GM08714 (cell line): ENCODE results near the gene FHL3.
"Not testable (repeated sequence)": the region's sequence is repeated elsewhere in the genome, so short reads cannot be mapped to it uniquely, and the experiment has no call there.

Experiments
- H3K4me3 ChIP-seq: fragments of 200-500 bp; sonication (Bioruptor generic); 2 replicates; pipeline ENCODE4 v1.5.1; 2014; ENCODE audit warnings: mild to moderate bottlenecking, low read length, inconsistent platforms
- ZNF274 ChIP-seq: IDR thresholded peaks from 2 replicates; pipeline ENCODE4 v1.6.1; 2012; ENCODE audit warnings: mild to moderate bottlenecking, low read depth, low read length

The FHL3 gene

DNA sequence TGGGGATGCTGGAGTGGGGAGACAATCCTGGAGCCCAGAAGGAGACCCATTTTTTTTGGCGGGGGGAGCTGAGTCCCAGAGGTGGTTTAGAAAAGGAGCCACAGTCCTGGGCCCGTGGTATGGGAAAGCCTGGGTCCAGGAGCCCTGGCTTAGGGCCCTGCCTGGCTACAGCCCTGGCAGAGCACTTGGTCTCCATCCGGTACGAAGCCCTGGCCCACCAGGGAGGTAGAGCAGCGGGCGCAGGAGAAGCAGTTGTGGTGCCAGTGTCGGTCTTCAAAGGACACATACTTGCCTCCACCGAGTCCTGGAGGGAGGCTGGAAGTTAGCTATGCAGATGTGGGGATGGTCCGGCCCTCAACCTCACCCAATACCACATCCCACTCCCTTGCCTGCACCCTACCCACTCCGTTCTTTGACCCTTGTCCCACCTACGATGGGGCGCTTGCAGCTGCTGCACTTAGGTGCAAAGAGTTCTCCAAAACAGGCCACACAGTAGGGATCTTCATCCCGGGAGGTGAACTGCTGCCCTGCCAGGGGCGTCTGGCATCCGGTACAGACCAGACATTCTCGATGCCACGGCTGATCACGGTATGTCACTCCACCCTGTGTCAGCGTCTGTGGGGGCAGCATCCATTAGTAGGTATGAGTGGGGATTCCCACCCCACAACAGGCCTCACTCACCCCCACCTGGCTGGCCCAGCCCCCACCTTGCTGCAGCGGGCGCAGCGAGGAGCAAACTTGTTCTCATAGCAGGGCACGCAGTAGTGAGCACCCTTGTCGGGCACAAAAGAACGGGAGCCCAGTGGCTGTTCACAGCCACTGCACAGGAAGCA, 7.8 kb downstream of the FHL3 start:
- no peak overlapping the region for H3K4me3 ChIP-seq
- TF ChIP-seq ZNF274, result no peak

DNA sequence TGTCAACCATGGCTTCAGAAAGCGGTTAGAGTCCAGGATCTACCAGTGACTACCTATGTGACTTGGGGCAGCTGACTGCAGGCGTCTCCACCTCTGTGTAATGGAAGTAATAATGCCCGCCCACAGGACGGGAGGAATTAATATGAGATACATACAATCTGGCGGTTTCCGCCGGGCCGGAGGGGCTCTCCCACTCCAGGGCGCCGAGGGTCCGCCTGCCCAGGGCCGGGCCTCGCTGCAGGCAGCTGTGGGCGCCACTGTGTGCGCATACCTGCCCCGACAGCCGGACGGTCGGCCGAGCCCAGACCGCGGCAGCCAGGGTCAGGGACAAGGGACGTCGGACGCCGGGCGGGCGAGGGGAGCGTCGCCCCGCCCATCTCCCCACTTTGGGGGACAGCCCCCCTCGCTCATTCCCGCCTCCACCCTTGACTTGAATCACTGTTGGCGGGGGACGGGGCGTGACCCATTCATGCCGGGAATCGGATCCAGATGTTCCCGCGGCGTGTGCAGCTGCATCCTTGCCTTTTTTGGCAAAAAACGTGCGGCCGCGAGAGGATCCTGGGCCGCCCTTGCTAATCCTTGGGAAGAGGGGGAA, 9.5 kb downstream of the FHL3 start:
- no peak for TF ChIP-seq ZNF274
- no peak overlapping the region for H3K4me3 ChIP-seq

DNA sequence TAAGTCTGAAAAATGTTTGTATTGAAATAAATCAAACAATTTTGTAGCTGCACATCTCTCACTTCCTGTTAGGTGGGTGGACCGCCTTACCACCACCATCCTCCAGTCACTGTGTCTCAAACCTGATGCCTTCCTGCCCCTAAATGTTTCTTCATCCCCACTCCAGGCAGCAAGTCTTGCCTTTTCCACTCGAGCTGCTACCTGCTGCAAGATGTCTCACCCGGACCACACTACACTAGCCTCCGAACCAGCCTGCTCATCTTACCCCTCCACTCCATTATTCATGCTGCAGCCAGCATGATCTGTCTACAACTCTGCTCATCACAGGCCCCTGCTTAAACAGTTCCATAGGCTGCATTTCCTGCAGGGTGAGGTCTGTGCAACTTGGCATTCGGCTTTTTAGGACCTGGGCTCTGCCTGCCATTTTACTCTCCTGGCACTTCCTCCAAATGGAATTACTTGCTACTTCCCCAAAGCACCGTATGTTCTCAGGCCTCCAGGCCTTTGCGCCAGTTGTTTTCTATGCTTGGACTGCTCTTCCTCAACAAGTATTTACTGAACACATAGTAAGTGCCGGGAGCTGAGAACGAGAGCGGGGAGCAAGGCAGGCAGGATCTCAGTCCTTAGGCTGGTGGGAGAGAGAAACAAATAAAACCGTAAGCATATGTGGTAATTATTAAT, 10.3 kb downstream of the FHL3 start:
- H3K4me3 ChIP-seq, result no peak overlapping the region
- TF ChIP-seq ZNF274, result no peak

DNA sequence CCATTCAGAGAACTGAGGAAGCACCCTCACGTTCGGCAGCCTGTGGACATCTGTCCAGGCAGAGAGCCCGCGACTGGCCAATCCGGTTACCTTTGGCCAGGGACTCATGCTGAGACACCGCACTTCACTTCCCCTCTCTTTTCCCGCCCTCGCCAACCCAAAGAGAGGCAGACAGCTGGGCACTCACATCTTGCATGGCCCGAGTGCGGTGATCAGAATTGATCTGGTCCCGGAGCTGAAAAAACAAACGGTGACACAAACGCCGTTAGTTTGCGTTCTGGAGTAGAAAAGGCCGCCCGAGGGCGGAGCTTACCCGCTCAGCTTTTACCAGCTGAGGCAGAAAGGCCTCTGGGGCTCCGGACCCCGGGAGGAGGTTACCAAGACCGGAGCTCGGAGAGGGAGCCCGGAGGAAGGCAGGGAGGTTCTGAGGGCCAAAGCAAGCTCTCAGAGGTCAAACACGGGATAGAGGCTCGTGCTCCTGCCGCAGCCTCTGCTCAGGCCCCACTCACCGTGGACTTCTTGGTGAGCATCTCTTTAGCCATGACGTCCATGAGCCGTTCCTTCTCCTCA, 15.9 kb downstream of the FHL3 start:
- H3K4me3 ChIP-seq, result peak overlapping the region; percentile 77
- TF ChIP-seq ZNF274, result no peak

DNA sequence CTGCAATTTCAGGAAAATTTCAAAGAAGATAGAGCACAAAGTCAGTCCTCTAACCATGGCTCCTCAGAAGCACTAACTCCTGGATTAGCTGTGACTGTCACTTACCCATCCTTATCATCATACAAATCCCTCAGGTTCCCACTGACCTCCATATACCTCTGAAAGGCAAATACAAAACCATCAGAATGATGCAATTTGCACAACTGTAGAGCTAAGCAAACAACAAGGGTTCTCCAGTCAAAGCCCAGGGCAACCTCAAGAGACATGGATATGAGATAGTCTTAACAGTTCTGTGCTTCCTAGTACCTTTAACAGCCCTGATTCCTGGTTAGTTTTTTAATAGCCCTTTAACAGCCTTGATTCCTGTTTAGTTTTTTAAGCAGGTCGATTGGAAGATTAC, 17.6 kb downstream of the FHL3 start:
- TF ChIP-seq ZNF274, result no peak
- no peak overlapping the region for H3K4me3 ChIP-seq

DNA sequence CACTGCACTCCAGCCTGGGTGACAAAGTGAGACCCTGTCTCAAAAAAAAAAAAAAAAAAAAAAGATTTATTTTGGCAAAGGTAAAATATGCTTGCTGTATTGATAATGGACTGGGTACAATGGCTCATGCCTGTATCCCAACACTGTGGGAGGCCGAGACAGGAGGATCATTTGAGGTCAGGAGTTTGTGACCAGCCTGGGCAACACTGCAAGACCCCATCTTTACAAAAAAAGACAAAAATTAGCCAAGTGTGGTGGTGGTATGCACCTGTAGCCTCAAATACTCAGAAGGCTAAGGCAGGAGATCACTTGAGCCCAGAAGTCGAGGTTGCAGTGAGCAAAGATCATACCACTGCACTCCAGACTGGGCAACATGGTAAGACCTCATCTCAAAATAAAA, 21.8 kb downstream of the FHL3 start:
- H3K4me3 ChIP-seq, result no peak overlapping the region
- TF ChIP-seq ZNF274, result no peak

DNA sequence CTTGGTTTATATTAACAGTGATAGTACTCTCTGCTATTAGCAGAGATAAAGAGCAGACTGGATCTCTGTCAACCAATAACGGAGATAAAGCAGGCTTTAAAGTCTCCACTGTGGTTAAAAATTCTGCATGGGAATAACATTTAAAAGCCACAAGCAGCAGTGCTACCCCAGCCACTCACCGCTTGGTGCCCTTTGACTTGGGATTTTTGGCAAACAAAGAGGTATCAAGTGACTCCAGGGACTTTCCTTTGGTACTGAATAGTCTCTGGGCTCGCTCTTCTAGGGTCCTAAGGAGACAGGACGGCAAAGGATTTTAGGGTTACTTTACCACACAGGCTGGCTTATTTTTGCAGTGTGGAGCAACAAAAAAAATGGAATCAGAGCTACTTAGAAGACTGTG, 26.8 kb downstream of the FHL3 start:
- no peak overlapping the region for H3K4me3 ChIP-seq
- TF ChIP-seq ZNF274, result no peak

DNA sequence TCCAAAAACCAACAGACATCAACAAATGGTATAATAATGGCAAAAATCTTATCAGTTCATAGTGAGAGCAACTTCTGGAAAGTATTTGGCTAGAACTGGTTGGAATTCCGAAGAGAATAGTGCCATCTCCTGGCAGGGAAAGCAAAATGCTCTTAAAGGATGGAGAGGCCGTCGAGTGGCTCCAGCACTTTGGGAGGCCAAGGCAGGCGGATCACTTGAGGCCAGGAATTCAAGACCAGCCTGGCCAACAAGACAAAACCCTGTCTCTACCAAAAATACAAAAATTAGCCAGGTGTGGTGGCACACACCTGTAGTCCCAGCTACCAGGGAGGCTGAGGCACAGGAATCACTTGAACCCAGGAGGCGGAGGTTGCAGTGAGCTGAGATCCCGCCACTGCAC, 30.2 kb downstream of the FHL3 start:
- H3K4me3 ChIP-seq, result not testable (repeated sequence)

DNA sequence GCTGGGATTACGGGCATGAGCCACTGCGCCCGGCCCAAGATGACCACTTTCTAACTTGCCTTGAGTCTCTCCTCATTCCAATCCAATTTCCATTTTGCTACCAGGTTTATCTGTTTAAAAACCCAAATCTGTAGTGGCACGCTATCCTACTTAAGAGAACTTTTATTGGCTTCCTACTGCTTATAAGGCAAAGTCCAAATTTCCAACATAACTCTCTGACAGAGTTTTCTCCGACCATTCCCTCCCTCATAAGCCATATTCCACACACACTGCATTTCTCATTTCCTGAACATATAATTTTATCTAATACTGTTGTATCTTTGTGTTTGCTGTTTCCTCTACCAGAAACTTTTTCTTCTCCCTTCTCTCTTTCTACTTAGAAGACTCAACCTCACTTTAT, 30.7 kb downstream of the FHL3 start:
- H3K4me3 ChIP-seq, result no peak overlapping the region
- TF ChIP-seq ZNF274, result no peak

DNA sequence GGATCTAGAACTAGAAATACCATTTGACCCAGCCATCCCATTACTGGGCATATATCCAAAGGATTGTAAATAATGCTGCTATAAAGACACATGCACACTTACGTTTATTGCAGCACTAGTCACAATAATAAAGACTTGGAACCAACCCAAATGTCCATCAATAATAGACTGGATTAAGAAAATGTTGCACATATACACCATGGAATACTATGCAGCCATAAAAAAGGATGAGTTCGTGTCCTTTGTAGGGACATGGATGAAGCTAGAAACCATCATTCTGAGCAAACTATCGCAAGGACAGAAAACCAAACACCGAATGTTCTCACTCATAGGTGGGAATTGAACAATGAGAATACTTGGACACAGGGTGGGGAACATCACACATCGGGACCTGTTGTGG, 31.6 kb downstream of the FHL3 start:
- not testable (repeated sequence) for H3K4me3 ChIP-seq

DNA sequence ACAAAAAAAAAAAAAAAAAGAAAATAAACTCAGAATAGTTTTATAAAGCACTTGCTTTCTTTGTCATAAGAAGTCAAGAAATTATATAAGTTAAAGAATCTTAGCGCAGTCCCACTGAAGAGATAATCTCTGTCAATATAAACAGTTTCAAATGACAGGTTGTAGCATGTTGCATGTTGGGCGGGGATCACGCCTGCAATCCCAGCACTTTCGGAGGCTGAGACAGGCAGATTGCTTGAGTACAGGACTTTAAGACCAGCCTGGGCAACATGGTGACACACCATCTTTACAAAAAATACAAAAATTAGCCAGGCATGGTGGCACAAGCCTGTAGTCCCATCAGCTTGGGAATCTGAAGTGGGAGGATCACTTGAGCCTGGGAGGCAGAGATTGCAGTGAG, 40.0 kb downstream of the FHL3 start:
- no peak overlapping the region for H3K4me3 ChIP-seq
- TF ChIP-seq ZNF274, result no peak

DNA sequence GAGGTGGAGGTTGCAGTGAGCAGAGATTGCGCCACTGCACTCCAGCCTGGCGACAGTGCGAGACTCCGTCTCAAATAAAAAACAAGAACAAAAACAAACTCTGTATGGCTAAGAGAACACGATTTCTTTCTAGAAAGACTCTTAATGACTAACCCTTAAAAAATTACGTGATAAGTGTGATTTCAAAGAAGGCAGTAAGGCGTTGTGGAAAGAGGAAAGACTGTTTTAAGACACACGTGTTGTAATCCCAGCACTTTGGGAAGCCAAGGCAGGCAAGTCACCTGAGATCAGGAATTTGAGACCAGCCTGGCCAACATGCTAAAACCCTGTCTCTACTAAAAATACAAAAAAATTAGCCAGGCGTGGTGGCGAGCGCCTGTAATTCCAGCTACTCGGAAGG, 41.2 kb downstream of the FHL3 start:
- H3K4me3 ChIP-seq, result not testable (repeated sequence)

DNA sequence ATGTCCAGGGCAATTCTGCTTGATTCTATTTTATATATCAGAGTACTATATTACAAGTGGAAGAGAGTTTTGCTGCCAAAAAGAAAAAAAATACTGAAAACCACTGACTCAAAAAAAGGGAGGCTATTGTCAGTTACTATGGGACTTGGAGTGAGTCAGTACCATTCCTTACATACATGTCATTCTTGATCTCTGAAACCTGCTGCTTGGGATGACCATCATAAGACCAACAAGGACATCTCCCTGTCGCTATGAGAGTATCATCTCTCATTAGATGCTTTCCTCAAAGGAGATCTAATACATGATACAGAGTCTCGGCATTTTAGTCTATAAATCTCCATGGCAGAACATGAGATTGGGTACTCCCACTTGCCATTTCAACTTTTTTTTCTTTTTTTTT, 46.6 kb downstream of the FHL3 start:
- H3K4me3 ChIP-seq, result no peak overlapping the region
- TF ChIP-seq ZNF274, result no peak

DNA sequence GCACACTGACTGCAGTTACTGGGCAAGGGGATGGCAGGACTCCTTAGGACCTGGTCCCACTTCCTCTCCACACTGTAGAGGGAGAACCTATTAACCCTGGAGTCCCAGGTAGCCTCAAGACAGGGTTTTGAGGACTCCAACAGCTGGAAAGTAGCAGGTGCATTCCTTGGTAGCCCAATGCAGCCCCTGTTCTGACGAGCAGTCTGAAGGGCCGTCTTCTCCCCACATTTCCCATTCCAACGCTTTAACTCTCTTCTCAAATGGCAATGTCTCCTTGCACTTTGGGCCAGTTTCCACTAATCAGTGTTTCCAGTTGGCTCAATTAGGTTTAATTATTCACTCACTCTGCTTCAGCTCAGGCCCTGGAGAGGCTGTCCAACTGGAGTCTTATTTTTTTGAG, 49.6 kb downstream of the FHL3 start:
- no peak for TF ChIP-seq ZNF274
- no peak overlapping the region for H3K4me3 ChIP-seq

DNA sequence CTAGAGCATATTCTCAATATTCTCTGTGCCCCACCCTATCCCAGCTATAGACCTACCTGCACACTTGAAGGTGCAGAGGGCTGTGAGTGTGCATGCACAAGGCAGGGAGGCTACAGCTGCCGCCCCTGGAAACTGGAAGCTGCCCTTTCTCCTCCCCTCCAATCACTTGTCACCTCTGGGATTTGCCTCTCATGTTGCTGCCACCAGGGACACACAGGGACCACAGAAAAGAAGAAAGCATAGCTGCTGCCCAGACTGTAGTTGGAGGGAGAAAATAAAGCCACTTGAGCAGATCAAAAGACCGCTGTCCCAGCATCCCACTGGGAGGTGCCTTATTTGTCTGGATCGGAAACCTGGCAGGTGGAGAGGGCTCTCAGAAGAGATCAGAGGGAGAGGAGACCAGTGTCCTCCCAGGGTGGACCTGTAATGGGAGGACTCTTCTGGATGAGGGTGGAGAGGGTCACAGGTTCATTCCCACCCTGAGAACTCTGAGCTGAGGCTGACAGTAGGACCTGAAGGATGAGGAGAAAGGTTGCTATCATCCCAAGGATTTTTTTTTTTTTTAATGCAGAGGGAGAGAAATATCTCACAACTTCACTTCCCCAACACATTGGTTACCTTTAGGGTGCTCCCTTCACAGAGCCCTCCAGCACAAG, 50.9 kb downstream of the FHL3 start:
- no peak for TF ChIP-seq ZNF274

More for the DNA sequence above, 50.9 kb downstream of the FHL3 start:
- no peak overlapping the region for H3K4me3 ChIP-seq
